Stimulated activated naive CD8-positive, alpha-beta T cell treated with anti-CD3 and anti-CD28 coated beads, Interleukin-15, Interleukin-2, amounts not matched to agents 100 ng/mL and 50 ng/mL, for 24 hours (primary cell): ENCODE measurements around the gene FGD4.

Source experiments
- H3K27ac Mint-ChIP-seq: one replicate; pipeline ENCODE4 v1.8.0; 2021; ENCODE audit warnings: mild to moderate bottlenecking, mixed read lengths
- H3K27me3 Mint-ChIP-seq: one replicate; pipeline ENCODE4 v1.8.0; 2021; ENCODE audit warnings: mixed read lengths
- H3K36me3 Mint-ChIP-seq: one replicate; pipeline ENCODE4 v1.8.0; 2021; ENCODE audit warnings: low read depth, mixed read lengths
- H3K4me1 Mint-ChIP-seq: one replicate; pipeline ENCODE4 v1.8.0; 2021; ENCODE audit warnings: low read depth, mixed read lengths
- H3K4me3 Mint-ChIP-seq: one replicate; pipeline ENCODE4 v1.8.0; 2021; ENCODE audit warnings: mild to moderate bottlenecking, mixed read lengths
- H3K9me3 Mint-ChIP-seq: one replicate; pipeline ENCODE4 v1.8.0; 2021; ENCODE audit warnings: mixed read lengths

Gene FGD4

GRCh38 chr12:32588604-32589003, 189.2 kb downstream of the FGD4 start:
- H3K27me3 Mint-ChIP-seq = no peaks in the 10 kb centered on the region
- H3K4me1 Mint-ChIP-seq = peaks cover 47% of the 10 kb centered on the region
- no peaks in the 10 kb centered on the region for H3K9me3 Mint-ChIP-seq
- no peak overlapping the region for H3K4me3 Mint-ChIP-seq
- H3K36me3 Mint-ChIP-seq = no peaks in the 10 kb centered on the region
- H3K27ac Mint-ChIP-seq = no peak overlapping the region

- H3K4me1 Mint-ChIP-seq = peaks cover 42% of the 10 kb centered on the region
- no peaks in the 10 kb centered on the region for H3K9me3 Mint-ChIP-seq
- no peak overlapping the region for H3K27ac Mint-ChIP-seq
- H3K36me3 Mint-ChIP-seq = no peaks in the 10 kb centered on the region
- no peaks in the 10 kb centered on the region for H3K27me3 Mint-ChIP-seq
- H3K4me3 Mint-ChIP-seq = no peak overlapping the region
These were observed 190.0 kb downstream of the FGD4 start for GRCh38 chr12:32589165-32589865.

DNA sequence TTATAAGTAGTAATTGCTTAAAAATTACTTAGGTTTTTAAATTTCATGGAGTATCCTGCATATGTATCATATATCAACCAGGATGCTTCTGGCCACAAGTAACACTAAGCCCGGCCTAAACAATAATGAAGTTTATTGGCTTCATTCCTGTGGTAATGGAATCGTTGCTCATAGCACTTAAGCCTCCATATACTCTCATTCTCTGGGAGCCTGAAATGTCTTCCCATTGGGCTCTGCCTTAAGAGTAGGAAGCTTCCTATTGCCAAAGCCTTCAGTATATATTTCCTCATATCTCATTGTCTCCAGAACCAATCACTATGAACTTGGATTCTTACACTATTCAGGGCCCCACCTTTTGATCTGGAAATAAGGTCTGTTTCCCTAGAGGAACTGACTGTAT, 195.9 kb downstream of the FGD4 start:
- Mint-ChIP-seq H3K9me3 (no peaks in the 10 kb centered on the region), H3K27ac (no peak overlapping the region), H3K36me3 (no peaks in the 10 kb centered on the region), H3K4me1 (peaks cover 2% of the 10 kb centered on the region), H3K27me3 (no peaks in the 10 kb centered on the region), H3K4me3 (no peak overlapping the region)

DNA sequence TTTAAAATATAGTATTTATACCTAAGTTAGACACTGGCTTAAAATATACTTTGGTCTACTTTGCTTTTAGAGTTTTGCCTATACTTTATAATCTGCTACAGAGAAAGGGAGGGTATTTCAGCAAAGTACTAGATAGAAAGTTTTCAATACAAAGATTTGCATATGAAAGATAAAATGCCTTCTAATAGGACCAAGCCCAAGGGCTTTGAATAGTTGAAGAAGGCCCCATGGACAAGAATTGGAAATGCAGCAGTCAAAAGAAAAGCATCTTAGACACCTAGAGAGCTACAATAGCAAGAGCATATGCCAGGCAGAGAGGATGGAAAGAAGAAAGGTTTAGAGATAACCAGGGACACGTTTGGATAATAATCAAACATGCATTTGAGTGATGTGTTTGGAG, 196.7 kb downstream of the FGD4 start:
- Mint-ChIP-seq H3K27me3 (no peaks in the 10 kb centered on the region), H3K4me3 (no peak overlapping the region), H3K27ac (no peak overlapping the region), H3K4me1 (no peaks in the 10 kb centered on the region), H3K9me3 (no peaks in the 10 kb centered on the region), H3K36me3 (no peaks in the 10 kb centered on the region)

DNA sequence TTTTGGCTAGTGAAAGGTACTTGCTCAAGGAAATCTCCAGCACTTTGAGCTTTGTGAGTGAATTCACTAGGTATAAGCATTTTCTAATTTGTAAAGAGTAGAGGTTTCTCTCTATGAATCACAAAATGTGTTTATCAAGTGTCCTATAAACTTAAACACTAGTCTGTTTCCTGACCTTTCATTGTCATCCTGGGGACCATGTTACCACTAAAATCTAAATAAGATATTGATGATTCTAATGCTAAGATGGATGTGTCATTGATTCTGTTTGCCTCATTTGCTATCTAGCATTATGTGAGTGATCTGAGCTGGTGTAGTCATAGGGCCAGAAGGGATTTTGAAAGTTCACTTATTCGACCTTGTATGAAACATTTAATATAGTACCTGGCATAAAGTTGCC, 199.3 kb downstream of the FGD4 start:
- Mint-ChIP-seq H3K27me3 (no peaks in the 10 kb centered on the region), H3K4me3 (no peak overlapping the region), H3K4me1 (no peaks in the 10 kb centered on the region), H3K9me3 (no peaks in the 10 kb centered on the region), H3K27ac (no peak overlapping the region), H3K36me3 (no peaks in the 10 kb centered on the region)

DNA sequence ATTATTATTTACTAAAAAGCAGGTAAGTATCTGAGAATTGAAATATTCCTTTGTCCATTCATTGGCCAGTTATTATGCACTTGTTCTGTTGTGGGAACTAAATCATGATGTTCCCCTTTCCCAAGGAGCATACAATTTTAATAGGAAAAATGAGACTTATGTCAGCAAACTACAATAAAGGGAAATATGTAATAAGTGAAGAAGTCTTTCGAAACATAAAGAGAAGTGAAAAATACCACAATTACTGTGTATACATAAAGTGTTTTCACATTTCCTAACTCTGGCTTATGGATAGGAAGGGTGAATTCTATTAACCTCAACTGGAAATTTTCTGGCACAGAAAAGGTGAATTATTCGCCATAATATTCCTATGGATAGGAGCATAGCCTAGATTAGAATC, 201.3 kb downstream of the FGD4 start:
- Mint-ChIP-seq H3K36me3 (no peaks in the 10 kb centered on the region), H3K4me1 (peaks cover 8% of the 10 kb centered on the region), H3K27me3 (no peaks in the 10 kb centered on the region), H3K9me3 (no peaks in the 10 kb centered on the region), H3K27ac (no peak overlapping the region), H3K4me3 (no peak overlapping the region)

- H3K36me3 Mint-ChIP-seq = no peaks in the 10 kb centered on the region
- H3K4me1 Mint-ChIP-seq = peaks cover 8% of the 10 kb centered on the region
- H3K4me3 Mint-ChIP-seq = no peak overlapping the region
- H3K27ac Mint-ChIP-seq = no peak overlapping the region
- H3K27me3 Mint-ChIP-seq = no peaks in the 10 kb centered on the region
- H3K9me3 Mint-ChIP-seq = no peaks in the 10 kb centered on the region
These were observed 203.7 kb downstream of the FGD4 start for GRCh38 chr12:32603071-32603470.

DNA sequence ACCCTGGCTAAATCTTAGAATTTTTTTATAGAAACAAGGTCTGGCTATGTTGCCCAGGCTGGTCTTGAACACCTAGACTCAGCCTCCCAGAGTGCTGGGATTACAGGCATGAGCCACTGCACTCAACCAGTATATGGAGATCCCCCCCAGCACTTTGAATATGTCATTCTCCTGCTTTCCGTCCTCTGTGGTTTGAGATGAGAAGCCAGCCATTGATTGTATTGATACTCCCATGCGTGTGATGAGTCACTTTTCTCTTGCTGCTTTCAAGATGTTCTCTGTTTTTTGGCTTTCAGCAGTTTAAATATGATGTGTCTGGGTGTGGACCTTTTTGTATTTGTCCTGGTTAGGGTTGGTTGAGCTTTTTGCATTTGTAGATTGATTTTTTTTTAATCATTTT, 204.5 kb downstream of the FGD4 start:
- Mint-ChIP-seq H3K9me3 (no peaks in the 10 kb centered on the region), H3K27ac (peak overlapping the region; percentile 47), H3K27me3 (no peaks in the 10 kb centered on the region), H3K4me3 (no peak overlapping the region), H3K4me1 (peaks cover 8% of the 10 kb centered on the region), H3K36me3 (no peaks in the 10 kb centered on the region)

DNA sequence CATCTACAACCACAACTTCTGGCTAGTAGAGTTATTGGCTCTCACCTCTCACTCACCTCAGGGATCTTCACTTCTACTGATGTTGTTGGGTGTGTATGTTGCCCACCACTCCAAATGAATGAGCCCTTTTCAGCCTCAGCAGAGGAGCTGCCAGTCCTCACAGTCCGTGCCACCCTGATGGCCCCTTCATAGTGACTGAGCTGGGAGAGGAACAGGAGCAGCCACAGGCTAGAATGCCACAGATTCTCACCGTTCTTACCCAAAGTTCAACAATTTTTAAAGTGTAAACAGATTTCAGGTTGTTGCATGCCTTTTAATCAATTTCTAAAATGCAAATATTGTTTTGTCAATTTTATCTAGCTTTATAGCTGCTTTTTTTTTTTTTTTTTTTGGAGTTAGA, 205.2 kb downstream of the FGD4 start:
- no peaks in the 10 kb centered on the region for H3K36me3 Mint-ChIP-seq
- H3K9me3 Mint-ChIP-seq = no peaks in the 10 kb centered on the region
- H3K4me1 Mint-ChIP-seq = peaks cover 8% of the 10 kb centered on the region
- H3K27ac Mint-ChIP-seq = no peak overlapping the region
- H3K27me3 Mint-ChIP-seq = no peaks in the 10 kb centered on the region
- H3K4me3 Mint-ChIP-seq = no peak overlapping the region

DNA sequence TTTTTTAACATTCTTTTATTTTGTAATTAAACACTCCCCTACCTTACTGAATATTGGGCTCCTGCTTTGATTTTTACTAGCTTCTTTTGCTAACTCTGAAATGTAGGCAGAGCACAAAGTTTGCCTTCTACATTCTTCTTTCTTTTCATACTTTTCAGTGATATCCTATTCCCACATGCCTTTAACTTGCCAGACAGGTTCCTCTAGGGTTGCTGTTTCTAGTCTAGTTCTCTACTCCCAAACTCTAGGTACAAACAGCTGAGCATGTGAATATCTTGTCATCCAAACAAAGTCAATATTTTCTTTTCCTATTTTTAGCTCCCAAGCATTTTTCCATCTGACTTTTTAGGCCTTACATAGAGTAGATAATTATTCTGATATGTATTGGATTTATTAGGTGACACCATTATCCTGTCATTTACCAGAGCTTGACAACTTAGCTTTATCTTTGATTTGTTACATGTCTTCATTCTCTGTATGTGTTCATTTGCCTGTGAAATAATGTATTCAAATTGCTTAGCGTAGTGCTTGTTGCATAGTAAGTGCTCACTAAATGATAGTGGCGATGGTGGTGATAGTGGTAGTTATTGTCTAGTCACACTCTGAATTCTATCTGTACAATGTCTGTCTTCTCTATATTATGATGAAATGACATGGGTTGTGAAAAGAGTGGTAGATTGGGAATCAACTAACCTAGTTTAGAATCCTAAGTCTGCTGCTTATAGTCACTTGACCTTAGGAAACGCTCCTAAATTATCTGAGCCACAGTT, 206.2 kb downstream of the FGD4 start:
- no peaks in the 10 kb centered on the region for H3K36me3 Mint-ChIP-seq
- H3K4me1 Mint-ChIP-seq = peaks cover 8% of the 10 kb centered on the region
- H3K27me3 Mint-ChIP-seq = no peaks in the 10 kb centered on the region
- no peaks in the 10 kb centered on the region for H3K9me3 Mint-ChIP-seq
- no peak overlapping the region for H3K27ac Mint-ChIP-seq
- no peak overlapping the region for H3K4me3 Mint-ChIP-seq

GRCh38 chr12:32606443-32606842, 207.1 kb downstream of the FGD4 start:
- no peak overlapping the region for H3K27ac Mint-ChIP-seq
- H3K9me3 Mint-ChIP-seq = no peaks in the 10 kb centered on the region
- peaks cover 8% of the 10 kb centered on the region for H3K4me1 Mint-ChIP-seq
- H3K36me3 Mint-ChIP-seq = no peaks in the 10 kb centered on the region
- H3K27me3 Mint-ChIP-seq = no peaks in the 10 kb centered on the region
- no peak overlapping the region for H3K4me3 Mint-ChIP-seq

- no peak overlapping the region for H3K27ac Mint-ChIP-seq
- no peaks in the 10 kb centered on the region for H3K4me1 Mint-ChIP-seq
- H3K9me3 Mint-ChIP-seq = no peaks in the 10 kb centered on the region
- no peaks in the 10 kb centered on the region for H3K27me3 Mint-ChIP-seq
- H3K4me3 Mint-ChIP-seq = no peak overlapping the region
- H3K36me3 Mint-ChIP-seq = no peaks in the 10 kb centered on the region
These were observed 210.6 kb downstream of the FGD4 start for GRCh38 chr12:32609966-32610365.

GRCh38 chr12:32611986-32612385, 212.6 kb downstream of the FGD4 start:
- Mint-ChIP-seq H3K27ac (no peak overlapping the region), H3K4me1 (no peaks in the 10 kb centered on the region), H3K27me3 (no peaks in the 10 kb centered on the region), H3K36me3 (no peaks in the 10 kb centered on the region), H3K4me3 (no peak overlapping the region), H3K9me3 (no peaks in the 10 kb centered on the region)

GRCh38 chr12:32612658-32613614, 213.6 kb downstream of the FGD4 start:
- Mint-ChIP-seq H3K27me3 (no peaks in the 10 kb centered on the region), H3K36me3 (no peaks in the 10 kb centered on the region), H3K4me3 (no peak overlapping the region), H3K4me1 (no peaks in the 10 kb centered on the region), H3K27ac (no peak overlapping the region), H3K9me3 (no peaks in the 10 kb centered on the region)

DNA sequence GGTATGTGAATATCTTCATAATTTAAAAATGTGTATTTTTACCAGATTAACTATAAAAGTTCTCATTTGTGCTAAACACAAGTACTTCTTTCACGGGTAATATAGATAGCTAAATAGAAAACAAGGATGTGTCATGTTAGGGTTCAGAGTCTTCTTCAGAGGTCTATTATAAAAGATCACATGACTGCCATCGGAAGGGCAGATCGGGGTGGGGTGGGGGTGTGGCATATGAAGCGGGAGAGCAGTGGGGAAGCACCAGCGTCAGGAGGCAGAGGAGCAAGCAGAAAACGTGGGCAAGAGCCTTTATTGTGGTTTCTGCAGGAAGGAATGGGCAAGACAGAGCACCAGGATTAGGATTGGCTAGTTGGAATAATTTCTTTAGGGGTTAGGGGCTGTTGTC, 216.1 kb downstream of the FGD4 start:
- H3K27ac Mint-ChIP-seq = no peak overlapping the region
- H3K27me3 Mint-ChIP-seq = no peaks in the 10 kb centered on the region
- no peaks in the 10 kb centered on the region for H3K36me3 Mint-ChIP-seq
- H3K4me1 Mint-ChIP-seq = no peaks in the 10 kb centered on the region
- no peaks in the 10 kb centered on the region for H3K9me3 Mint-ChIP-seq
- no peak overlapping the region for H3K4me3 Mint-ChIP-seq
